DMS53 (cell line): ENCODE data around the gene RNF214.
"Not testable (repeated sequence)": the region's sequence is repeated elsewhere in the genome, so short reads cannot be mapped to it uniquely, and the experiment has no call there.

Experiments used
- DNase-seq: peaks from one replicate; lab custom pipeline; 2025; lab: John Stamatoyannopoulos, UW

RNF214 gene

DNA sequence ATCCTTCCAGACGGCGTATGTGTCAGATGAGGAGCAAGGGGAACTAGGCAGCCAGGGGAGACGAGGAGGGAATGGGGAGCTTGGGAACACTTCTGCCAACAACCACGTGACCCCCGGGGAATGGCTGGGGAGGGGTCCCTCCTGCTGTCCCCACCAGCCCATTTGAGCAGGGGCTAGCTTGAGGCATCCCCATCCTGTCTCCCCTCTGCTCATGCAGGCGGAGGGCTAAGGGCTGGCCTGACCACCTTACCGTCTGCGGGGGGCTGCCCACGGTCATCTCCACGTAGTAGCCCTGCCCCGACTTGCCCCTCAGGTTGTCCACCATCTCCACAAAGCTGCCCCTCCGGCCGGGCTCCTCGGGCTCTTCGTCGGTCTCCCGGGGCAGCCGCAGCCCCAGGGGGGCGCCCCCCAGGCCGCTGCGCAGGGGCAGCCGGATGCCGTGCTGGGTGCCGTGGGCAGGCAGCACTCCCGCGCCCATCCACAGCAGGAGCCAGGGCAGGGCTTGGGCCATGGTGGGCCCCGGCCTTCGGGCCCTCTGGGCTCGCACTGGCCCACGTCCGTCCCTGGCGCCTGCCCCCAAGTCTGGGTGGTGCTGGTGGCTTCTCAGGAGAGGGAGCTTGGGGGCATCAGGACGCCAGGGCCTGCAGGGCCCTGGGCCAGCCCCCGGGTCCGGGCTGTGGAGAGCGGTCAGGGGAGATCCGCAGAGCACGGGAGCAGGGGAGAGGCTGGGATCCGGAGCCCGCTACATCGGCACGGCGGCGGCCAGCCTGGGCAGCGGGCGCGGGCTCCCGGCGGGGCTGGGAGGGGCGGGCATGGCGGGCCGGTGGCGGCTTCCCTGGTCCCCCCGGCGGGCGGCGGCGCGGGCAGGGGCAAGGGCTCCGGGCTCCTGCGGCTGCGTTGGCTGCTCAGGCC lies 83.1 kb downstream of the RNF214 start:
- DNase-seq: peak; percentile 54

DNA sequence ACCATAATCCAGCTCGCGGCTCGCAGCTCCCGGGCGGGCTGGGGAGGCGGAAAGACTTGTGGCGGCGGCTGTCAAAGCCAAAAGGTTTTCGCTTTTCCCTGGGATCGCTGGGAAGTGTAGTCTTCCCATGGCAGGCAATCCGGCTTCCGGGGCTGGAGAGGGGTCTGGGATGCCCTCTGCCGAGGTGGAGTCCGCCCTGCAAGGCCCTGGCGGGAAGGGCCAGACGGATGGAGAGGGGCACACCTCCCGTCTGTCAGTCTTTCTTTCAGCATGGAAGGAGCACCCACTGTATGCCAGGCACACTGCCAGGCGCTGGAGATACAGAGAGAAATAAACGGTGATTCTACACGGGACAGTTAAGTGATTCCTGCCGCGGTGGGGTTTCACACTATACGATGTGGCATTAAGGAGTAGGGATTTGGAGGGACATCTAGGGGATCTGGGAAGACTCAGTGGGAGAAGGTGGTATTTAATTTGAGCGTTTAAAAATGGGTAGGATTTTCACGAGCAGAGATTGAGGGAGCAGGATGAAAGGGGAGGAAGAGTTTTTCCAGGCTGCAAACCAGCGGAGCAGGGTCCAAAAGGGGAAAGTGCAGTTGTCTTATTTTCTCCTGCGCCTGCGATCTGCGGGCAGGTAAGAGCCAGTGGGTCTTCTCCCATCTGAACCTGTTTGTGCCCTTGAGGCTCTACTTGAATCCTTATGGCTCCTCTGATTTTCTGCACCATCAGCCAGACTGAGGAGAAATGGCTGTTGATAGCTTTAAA lies 83.9 kb downstream of the RNF214 start, which contains the start of gene BACE1:
TSS of gene BACE1 (minus strand) at position 60 of the 765 bp plus-strand sequence. CDS start 461 bp downstream, outside the sequence.
- peak; percentile 88 for DNase-seq

DNA sequence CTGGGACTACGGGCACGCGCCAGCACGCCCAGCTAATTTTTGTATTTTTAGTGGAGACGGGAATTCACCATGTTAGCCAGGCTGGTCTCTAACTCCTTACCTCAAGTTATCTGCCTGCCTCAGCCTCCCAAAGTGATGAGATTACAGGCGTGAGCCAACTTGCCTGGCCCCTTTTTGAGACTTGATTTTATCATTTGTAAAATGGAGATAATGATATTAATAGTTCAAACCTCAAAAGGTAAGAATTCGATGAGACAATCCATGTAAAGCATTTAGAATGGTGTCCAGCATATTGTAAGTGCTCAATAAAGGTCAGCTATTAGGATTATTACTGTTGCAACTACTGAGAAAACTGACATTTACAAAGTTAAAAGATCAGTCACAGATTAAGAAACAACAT lies 86.3 kb downstream of the RNF214 start:
- DNase-seq: no peak

DNA sequence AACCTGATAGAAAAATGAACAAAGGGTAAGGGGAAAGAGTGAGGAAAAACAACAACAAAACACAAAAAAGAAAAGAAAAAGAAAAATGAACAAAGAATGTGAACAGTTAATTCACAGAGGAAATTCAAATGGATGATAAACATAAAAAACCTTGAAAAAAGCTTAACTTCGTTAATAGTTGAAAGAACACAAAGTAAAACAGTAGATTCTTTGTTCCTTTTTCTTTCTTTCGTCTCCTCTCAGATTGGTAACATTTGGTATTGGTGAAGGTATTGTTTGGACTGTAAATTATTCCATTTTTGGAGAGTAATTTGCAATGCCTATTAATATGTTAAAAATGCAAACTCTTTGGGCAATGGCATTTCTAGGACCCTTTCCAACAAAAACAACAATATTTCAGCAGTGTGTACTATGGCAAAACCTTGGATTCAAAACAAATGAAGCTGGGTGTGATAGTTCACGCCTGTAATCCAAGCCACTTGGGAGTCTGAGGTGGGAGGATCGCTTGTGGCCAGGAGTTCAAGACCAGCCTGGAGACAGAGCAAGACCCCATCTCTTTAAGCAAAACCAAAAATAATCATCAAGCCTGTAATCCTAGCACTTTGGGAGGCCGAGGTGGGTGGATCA lies 86.9 kb downstream of the RNF214 start:
- no peak for DNase-seq

DNA sequence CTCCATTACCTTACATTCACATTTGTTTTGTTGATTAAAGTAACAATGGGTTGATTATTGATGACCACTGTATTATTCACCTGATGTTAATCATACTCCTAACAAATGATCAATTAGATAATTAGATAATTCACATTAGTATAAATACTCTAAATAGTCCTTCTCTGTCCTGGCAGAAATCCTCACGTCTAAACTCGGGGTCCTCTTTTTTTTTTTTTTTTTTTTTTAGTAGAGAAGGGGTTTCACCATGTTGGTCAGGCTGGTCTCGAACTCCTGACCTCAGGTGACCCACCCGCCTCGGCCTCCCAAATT lies 94.7 kb downstream of the RNF214 start:
- DNase-seq: not testable (repeated sequence)

DNA sequence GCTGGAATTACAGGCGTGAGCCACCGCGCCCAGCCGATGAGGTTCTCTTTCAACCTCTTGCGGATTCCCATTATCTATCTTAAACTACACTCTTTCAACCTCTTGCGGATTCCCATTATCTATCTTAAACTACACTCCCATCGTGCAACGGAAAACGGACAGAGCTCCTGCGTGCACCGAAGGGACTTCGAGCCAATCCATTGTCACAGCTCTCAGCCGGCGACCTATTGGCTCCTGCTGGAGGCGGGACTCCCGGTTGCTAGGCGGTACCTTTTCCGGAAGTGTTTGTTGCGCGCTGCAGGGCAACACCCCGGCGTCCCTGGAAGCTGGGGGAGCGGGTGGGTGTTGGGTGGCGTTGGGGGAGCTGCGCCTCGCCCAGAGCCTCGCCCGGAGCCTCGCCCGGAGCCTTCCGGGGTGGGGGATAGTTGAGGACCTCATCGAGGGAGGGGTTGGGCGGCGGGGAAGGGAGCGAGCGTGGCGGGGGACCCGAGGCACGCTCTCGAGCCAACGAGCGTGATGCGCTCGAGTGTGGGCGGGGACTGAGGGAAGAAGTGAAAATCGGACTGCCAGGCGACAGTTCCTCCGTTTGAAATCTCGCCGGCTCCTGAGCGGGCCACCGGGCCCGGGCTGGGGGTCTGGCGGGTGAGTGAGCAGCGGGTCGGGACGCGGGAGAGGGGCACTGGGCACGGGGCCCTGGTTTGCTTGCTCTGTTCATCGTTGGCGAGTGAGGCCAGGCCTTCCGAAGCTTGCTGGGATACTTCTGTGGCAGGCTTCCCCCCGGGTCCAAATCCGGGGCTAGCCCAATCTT lies 95.3 kb downstream of the RNF214 start, which contains the start of gene CEP164:
TSS of gene CEP164 (plus strand) at position 288 of the 808 bp plus-strand sequence. CDS start 10,733 bp downstream, outside the sequence.
- DNase-seq: peak; percentile 99

DNA sequence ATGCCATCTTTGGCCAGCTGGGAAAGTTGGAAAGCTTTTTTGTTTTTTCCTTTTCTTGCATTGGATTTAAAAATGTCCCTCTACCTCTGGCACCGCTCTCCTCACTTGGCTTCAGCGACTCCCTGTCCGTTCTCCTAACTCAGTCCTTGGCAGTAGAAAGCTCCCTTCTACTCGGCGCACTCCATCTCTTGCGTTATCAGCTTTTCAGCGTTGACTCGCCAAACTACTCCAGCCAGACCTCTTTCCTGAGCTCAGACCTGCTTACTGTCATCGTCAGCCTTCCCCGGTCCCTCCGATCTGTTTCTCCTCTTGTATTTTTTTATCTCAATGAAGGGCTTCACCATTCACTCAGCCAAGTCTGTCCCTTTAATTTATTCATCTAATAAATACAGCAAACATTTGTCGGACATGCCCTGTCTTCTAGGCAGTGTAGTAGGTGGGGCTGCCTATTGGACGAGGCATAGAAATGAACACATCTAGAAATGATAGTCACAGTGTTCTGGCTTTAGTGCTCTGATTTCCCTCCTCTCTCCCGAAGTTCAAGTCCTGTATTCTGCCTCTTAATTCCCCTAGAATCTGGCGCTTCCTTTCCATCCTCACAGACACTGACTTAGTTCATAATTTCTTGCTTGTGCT lies 96.0 kb downstream of the RNF214 start:
- peak; percentile 67 for DNase-seq

DNA sequence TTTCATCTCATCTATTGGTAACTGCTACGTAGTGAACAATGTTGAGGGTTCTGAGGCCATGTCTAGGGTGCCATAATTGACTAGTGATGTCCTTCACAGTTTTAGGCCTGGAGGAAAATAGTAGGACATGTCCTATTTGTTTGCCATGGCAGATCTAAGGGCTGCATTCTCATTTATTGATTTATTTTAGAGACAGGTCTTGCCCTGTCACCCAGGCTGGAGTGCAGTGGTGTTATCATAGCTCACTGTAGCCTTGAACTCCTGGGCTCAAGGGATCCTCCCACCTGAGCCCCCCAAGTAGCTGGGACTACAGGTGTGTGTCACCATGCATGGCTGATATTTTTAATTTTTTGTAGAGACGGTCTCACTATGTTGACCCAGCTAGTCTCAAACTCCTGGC lies 100.4 kb downstream of the RNF214 start:
- DNase-seq: no peak

DNA sequence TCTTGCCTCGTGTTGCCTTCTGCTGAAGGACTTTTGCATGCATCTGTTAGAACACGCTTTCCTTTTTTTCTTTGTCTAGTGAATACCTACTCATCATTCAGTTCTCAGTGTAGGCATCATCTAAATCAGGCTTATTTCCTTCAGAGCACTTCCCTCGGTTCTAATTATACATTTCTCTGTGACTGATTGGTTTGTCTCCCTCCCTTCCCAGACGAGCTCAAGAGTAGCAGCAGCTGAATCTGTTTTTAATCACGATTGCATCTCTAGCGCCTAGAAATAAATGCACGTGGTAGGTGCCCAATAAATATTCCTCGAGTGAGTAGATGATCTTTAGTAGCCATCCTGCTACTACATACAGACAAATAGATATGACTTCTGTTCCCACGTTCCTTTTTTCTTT lies 101.4 kb downstream of the RNF214 start:
- no peak for DNase-seq

DNA sequence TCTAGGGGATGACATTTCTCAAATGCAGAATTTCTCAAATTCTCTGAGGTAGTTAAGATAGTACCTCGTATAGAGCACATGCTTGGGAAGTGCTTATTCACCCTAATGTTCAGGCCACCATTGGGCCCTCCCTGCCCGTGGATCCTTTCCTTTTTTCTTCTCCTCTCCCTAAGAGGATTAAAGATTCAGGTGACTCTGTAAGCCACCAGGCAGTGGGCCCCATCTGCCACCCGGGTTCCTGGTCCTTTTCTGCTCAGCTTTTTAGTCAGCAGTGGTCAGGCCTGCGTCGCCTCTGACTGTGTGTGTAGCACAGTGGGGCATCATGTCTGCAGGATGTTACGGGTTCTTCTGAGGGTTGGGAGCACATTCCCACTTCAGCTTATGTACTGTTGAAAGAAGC lies 102.4 kb downstream of the RNF214 start:
- DNase-seq: no peak

DNA sequence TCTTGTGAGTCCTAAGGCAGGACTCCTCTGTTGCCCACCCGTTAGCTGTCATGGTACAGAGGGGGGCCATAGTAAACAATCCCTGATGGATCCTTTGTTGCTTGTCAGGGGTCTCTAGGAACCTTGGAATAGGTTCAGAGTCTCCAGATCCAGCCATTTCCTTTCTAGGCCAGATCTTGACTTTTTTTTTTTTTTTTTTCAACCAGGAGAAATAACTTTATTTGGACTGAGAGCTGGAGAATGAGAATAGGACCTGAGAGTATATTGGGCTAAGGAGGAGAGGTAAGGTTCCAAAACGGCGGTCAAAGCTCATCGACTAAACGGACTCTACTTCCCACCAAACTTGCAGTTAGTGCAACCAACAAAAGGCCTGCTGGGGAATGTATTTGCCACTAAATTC lies 102.9 kb downstream of the RNF214 start:
- DNase-seq: no peak
